GM21367 (cell line): ENCODE results near the gene LRRN1.
"Not testable (repeated sequence)": the region's sequence is repeated elsewhere in the genome, so short reads cannot be mapped to it uniquely, and the experiment has no call there.

Source experiments
- ATAC-seq: cut with Tn5 transposase; IDR thresholded peaks from one replicate; pipeline ENCODE4 v1.9.1; 2021; ENCODE audit not compliant: unreplicated experiment

LRRN1 gene

GRCh38 chr3:3806856-3807255 lies 7.6 kb downstream of the LRRN1 start:
- ATAC-seq: no peak

- no peak for ATAC-seq
Observed at GRCh38 chr3:3813013-3813412, 13.8 kb downstream of the LRRN1 start.

DNA sequence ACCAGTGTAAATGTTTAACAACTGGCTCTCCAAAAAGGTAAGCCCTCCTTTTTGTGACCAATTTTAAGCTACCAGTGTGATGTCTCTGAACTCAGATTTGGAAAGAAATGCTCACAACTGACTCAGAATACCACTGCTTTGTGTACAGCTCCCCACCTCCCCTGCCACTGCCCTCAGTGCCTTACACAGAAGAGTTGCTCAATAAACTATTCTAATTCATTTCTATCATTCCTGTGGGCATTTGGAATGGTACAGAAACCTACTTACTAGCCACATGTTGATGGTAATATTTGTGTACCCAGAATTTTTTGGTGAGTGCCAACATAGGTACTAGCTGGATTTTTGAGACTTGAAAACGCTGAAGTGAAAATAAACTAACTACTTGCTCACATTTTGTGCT lies 16.0 kb downstream of the LRRN1 start:
- ATAC-seq: no peak

- ATAC-seq: no peak
Observed at GRCh38 chr3:3816034-3816433, 16.8 kb downstream of the LRRN1 start.

DNA sequence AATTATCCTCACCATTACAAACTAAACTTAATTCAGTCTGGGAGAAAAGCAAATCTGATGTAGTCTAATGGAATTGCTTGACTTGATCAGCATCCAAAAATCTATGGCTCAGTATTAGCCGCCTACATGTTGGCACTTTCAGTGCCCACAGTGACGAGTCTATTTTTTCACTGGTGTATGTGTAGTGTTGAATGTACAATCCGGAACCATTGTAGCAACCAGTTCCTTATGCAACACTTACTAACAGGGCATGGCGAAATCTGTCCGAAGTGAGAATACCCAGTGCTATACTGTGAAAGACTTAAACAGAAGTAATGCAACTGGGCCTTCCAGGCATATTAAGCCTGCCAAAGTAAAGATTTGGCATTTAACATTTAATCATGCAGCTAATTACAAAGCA lies 18.6 kb downstream of the LRRN1 start:
- no peak for ATAC-seq

DNA sequence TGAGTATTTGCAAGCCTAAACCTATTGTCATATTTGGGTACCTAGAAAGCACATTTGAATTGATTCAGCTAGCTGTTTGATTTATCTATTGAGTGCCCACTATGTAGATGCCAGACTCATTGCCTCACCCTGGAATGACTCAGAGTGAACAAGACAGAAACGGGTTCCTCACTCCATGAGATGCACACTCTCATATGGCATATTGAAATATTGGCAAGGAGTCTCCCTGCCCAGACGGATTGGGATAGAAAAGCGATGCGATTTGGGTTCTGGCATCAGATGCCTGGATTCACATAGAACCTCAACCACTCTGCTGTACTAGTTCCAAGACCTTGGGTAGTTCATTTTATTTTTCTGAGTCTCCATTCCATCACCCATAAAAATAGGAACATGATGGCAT lies 22.5 kb downstream of the LRRN1 start:
- no peak for ATAC-seq

DNA sequence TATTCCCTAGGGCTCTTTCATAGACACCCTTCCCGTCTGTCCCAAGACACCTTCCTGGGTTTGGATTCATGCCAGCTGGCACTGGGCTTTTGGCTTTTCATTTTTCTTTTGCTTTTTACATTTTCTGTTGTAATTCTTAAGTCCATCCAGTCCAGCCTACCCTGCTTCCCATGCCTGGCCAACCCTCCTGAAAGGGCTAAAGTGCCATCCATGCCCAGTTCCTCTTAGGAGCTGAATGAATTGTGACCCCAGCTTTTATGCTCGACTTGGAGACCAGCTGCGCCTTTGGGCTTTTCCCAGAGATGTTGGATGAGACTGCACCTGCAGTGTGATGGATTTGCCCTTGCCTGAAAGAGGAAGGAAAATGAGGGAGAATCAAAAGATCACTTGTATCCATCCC lies 25.8 kb downstream of the LRRN1 start:
- no peak for ATAC-seq

GRCh38 chr3:3826521-3826920 lies 27.3 kb downstream of the LRRN1 start:
- no peak for ATAC-seq

GRCh38 chr3:3827111-3827510 lies 27.9 kb downstream of the LRRN1 start:
- ATAC-seq: no peak

GRCh38 chr3:3828417-3828816 lies 29.2 kb downstream of the LRRN1 start:
- ATAC-seq: not testable (repeated sequence)

- no peak for ATAC-seq
Observed at GRCh38 chr3:3836845-3837244, 37.6 kb downstream of the LRRN1 start.

- no peak for ATAC-seq
Observed at GRCh38 chr3:3842356-3842755, 43.1 kb downstream of the LRRN1 start.

GRCh38 chr3:3847994-3848922 lies 49.0 kb downstream of the LRRN1 start:
- ATAC-seq: no peak

DNA sequence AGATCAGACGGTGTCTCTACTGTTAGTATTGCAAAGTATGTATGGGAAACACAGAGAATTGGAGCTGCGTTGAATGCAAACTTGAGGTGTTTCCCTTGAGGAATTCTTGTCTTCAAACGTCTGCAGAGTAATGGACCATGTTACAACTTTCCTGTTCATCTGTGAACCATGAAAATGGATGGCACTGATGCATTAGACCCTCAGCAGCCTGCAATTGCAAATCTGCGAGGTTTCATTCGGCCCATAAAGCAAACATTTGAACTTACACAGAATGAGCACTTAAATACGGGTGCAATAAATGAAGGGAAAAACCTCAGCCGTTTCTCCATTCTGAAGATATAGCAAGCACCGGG lies 49.7 kb downstream of the LRRN1 start:
- ATAC-seq: no peak

GRCh38 chr3:3851621-3852323 lies 52.5 kb downstream of the LRRN1 start:
- ATAC-seq: peak; percentile 99

GRCh38 chr3:3853544-3853943 lies 54.3 kb downstream of the LRRN1 start:
- ATAC-seq: no peak

DNA sequence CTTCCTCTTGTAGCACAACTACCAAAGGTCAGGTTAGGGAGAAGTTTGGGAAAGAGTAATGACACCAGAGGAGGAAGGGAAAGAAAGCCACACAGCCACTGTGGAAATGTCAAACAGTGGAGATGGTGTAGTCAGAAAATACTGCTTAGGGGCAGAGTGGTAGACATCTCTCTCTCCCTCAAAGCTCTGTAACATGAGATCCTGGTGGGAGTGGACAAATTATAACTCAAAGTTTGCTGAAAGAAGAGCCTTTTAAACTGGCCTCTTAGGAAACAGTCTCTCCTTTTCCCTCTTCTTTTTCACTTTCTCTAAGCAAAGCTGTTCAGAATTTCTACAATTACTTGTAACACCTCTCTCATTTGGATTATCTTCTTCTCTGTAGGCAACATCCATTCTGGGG lies 55.8 kb downstream of the LRRN1 start:
- ATAC-seq: no peak

DNA sequence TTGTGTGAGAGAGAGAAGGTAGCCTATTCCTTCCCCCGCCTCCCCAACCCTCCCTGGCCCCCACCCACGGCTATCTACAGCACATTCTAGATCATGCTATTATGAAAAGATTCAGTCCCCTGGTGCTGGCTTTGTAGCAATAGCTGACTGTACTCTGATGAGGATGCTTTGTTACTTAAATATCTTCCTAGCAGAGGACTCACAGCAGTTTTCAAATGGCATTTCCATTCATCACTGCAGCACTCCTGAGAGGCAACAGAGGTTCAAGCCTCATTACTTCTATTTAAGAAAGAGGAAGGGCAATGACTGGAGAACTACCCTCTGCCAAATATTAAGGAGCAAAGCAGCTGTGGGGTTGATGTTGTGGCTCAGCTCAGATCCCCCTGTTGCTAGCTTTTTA lies 61.0 kb downstream of the LRRN1 start:
- ATAC-seq: no peak

DNA sequence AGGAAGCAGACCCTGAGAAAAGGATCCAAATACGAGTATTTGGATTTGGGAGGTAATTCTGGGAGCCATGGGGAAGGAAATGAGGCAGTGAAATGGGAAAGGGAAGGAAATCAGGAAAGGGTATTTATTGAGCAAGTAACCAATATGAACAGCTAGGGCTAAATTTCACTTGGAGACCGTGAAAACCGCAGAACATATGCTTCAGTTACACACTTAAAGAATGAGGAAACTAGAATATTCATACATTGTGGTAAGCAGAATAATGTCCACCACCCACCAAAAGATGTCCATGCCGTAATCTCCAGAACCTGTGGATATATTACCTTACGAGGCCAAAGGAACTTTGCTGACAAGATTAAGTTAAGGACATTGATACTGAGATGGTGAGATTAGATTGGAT lies 63.3 kb downstream of the LRRN1 start:
- ATAC-seq: no peak

GRCh38 chr3:3875491-3875890 lies 76.3 kb downstream of the LRRN1 start:
- ATAC-seq: no peak

DNA sequence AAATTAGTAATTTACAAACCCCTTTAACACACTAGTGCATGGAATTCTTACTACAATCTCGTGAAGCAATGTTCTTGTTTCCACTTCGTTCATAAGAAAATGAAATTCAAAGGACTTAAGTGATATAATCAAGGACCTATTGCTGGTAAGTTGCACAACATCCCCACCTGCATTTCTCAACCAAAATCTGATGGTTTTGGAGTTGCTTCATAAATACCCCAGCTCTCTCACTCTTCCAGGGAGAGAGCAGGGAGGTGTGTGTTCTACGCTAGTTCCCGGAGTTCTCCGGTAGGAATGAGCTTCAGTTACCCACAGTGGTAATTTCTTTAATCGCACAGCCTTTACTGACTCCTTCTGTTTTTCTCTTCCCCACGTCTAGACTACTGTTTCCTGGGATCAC lies 81.8 kb downstream of the LRRN1 start:
- no peak for ATAC-seq

GRCh38 chr3:3887311-3887710 lies 88.1 kb downstream of the LRRN1 start:
- ATAC-seq: not testable (repeated sequence)
